Stimulated activated CD8-positive, alpha-beta memory T cell treated with anti-CD3 and anti-CD28 coated beads, Interleukin-15, amount 100 ng/mL, for 4 hours (primary cell): ENCODE measurements around the gene PFDN4.

ENCODE experiments used
- DNase-seq, 2 donors: peaks; one replicate each; pipeline ENCODE4 v3.0.0-alpha.2; 2020; ENCODE audit warnings: low read depth in 2 of 2

Gene PFDN4

DNA sequence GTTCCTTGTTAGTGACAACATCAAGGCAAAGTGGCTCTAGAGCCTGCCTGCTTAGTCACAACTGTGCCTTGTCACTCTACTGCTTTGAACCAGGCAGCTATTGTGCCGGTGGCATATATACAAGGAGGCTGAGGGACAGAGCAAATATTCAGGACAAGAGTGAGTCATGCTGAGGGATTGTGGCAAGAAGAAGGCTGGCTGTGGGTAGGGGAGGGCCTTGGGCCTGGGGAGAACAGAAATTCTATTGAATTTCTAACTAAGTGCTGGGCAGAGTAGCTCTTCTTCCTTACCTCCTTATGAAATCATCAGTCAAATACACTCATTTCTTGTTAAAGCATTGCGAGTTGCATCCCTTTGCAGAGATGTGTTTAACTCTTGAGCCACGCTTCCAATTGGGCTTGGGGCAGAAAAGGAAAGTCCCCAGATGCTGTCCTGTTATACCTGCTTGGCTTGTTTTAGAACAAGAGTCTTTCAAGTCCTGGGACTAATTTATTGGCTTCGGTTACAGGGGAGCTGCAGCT, 59.7 kb downstream of the PFDN4 start:
- no peak for DNase-seq

DNA sequence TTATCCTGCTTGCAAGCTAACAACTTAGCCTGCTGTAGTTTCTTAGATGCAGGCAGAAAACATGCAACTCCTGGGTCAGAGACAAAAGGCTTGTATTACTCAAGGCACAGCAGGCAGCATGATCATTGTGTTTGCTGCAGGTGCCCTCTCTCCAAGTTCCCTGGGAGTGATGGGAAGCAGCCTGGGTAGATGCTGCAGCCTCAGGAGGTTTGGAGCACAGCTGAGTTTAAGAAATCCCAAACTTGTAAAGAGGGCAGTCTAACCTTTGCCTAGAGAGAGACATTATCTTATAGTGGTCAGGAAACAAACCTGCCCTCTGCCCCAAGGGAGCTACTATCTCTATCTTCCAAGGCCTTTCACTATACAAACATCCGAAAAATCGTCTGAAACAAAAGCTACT, 61.1 kb downstream of the PFDN4 start:
- no peak for DNase-seq
